GM12891 (cell line): ENCODE data around the gene KCNMB2.

ENCODE experiments used
- POLR2A ChIP-seq: IDR thresholded peaks from 2 replicates; pipeline ENCODE4 v1.6.1; 2011; ENCODE audit warnings: low read depth, low read length, control low read depth
- POLR2AphosphoS5 ChIP-seq: IDR thresholded peaks from 2 replicates; pipeline ENCODE4 v1.6.1; 2011; ENCODE audit warnings: low read depth, low read length, control low read depth

DNA sequence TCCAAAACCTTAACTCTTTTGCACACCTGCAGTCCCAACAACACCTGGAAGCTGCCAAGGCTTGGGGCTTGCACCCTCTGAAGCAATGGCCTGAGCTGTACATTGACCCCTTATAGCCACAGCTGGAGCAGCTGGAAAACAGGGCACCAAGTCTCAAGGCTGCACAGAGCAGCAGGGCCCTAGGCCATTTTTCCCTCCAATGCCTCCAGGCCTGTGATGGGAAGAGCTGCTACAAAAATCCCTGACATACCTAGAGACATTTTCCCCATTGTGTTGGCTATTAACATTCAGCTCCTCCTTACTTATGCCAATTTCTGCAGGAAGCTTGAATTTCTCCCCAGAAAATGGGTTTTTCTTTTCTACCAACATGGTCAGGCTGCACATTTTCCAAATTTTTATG is 304.4 kb downstream of the KCNMB2 start:
- TF ChIP-seq POLR2AphosphoS5 (no peak), POLR2A (no peak)
